Activated T-cell treated with anti-CD3 and anti-CD28 coated beads, Interleukin-2, amount 50 U/mL, for 4 hours (primary cell): ENCODE results near the gene ETS1. TPM values are rescaled to one million over a fixed set of nuclear protein-coding genes. Genes with fewer than 3 reads are reported as not detected.
A peak's percentile ranks its signal among the peaks of the same experiment; 100 is the strongest.

Experiments used
- ATAC-seq, 2 donors: fragments of 200-7000 bp; cut with Tn5 transposase; one replicate each; pipeline ENCODE4 v1.10.0; 2021
- DNase-seq: peaks from one replicate; pipeline ENCODE4 v3.0.0-alpha.2; 2020
- H3K27me3 Mint-ChIP-seq: one replicate; pipeline ENCODE4 v1.8.0; 2021; ENCODE audit warnings: low read depth, mixed read lengths
- H3K36me3 Mint-ChIP-seq: one replicate; pipeline ENCODE4 v1.8.0; 2022; ENCODE audit warnings: mixed read lengths; ENCODE audit not compliant: insufficient read depth
- H3K4me1 Mint-ChIP-seq: one replicate; pipeline ENCODE4 v1.8.0; 2021; ENCODE audit warnings: low read depth, mixed read lengths
- H3K4me3 Mint-ChIP-seq: one replicate; pipeline ENCODE4 v1.8.0; 2021; ENCODE audit warnings: mild to moderate bottlenecking, moderate library complexity, mixed read lengths
- H3K9me3 Mint-ChIP-seq: one replicate; pipeline ENCODE4 v1.8.0; 2021; ENCODE audit warnings: mixed read lengths
- total RNA-seq, 3 donors: library from RNA; stranded (reverse); gene quantifications; one replicate each; pipeline ENCODE4 v1.2.1, GENCODE V29; 2021

The ETS1 gene
- total RNA-seq, 3 donors from 2014 or later, result 246 to 299 (median 258) TPM

- no peaks in the 10 kb centered on the region for H3K27me3 Mint-ChIP-seq
- DNase-seq, result no peak
- ATAC-seq, result no peak
- no peaks in the 10 kb centered on the region for H3K9me3 Mint-ChIP-seq
- H3K4me3 Mint-ChIP-seq, result no peak overlapping the region
- H3K4me1 Mint-ChIP-seq, result peaks cover 55% of the 10 kb centered on the region
- H3K36me3 Mint-ChIP-seq, result no peaks in the 10 kb centered on the region
Measured at GRCh38 chr11:128420265-128420664, 167.1 kb downstream of the ETS1 start.

GRCh38 chr11:128419012-128419767 lies 168.2 kb downstream of the ETS1 start:
- no peaks in the 10 kb centered on the region for H3K36me3 Mint-ChIP-seq
- H3K4me3 Mint-ChIP-seq, result no peak overlapping the region
- ATAC-seq, result no peak

GRCh38 chr11:128417607-128418324 lies 169.6 kb downstream of the ETS1 start:
- Mint-ChIP-seq H3K4me1 (peaks cover 49% of the 10 kb centered on the region), H3K9me3 (no peaks in the 10 kb centered on the region), H3K4me3 (no peak overlapping the region), H3K27me3 (no peaks in the 10 kb centered on the region), H3K36me3 (no peaks in the 10 kb centered on the region)
- DNase-seq (no peak), ATAC-seq (no peak)

More at GRCh38 chr11:128419012-128419767, 168.2 kb downstream of the ETS1 start:
- Mint-ChIP-seq H3K27me3 (no peaks in the 10 kb centered on the region), H3K9me3 (no peaks in the 10 kb centered on the region), H3K4me1 (peaks cover 53% of the 10 kb centered on the region)
- no peak for DNase-seq

GRCh38 chr11:128416976-128417375 lies 170.4 kb downstream of the ETS1 start:
- Mint-ChIP-seq H3K27me3 (no peaks in the 10 kb centered on the region), H3K9me3 (no peaks in the 10 kb centered on the region), H3K36me3 (no peaks in the 10 kb centered on the region), H3K4me1 (peaks cover 48% of the 10 kb centered on the region), H3K4me3 (no peak overlapping the region)
- DNase-seq (no peak), ATAC-seq (no peak)

- Mint-ChIP-seq H3K4me3 (no peak overlapping the region), H3K27me3 (no peaks in the 10 kb centered on the region), H3K9me3 (no peaks in the 10 kb centered on the region), H3K36me3 (no peaks in the 10 kb centered on the region), H3K4me1 (peaks cover 40% of the 10 kb centered on the region)
- ATAC-seq, result no peak
- DNase-seq, result no peak
Measured at GRCh38 chr11:128415539-128415938, 171.8 kb downstream of the ETS1 start.

GRCh38 chr11:128412847-128413791 lies 174.2 kb downstream of the ETS1 start:
- ATAC-seq, result peak in 1 of 2 donors; percentile 32
- Mint-ChIP-seq H3K4me3 (peak overlapping the region; percentile 17), H3K9me3 (no peaks in the 10 kb centered on the region), H3K4me1 (peaks cover 47% of the 10 kb centered on the region), H3K36me3 (no peaks in the 10 kb centered on the region), H3K27me3 (no peaks in the 10 kb centered on the region)
- no peak for DNase-seq

- no peak for ATAC-seq
- Mint-ChIP-seq H3K36me3 (no peaks in the 10 kb centered on the region), H3K4me3 (peak overlapping the region; percentile 2), H3K4me1 (peaks cover 39% of the 10 kb centered on the region), H3K9me3 (no peaks in the 10 kb centered on the region), H3K27me3 (no peaks in the 10 kb centered on the region)
- DNase-seq, result no peak
Measured at GRCh38 chr11:128411812-128412211, 175.5 kb downstream of the ETS1 start.

- ATAC-seq (no peak), DNase-seq (no peak)
- H3K4me3 Mint-ChIP-seq, result no peak overlapping the region
Measured at GRCh38 chr11:128411150-128411549, 176.2 kb downstream of the ETS1 start.

GRCh38 chr11:128409476-128409875 lies 177.9 kb downstream of the ETS1 start:
- Mint-ChIP-seq H3K27me3 (no peaks in the 10 kb centered on the region), H3K4me3 (no peak overlapping the region), H3K9me3 (no peaks in the 10 kb centered on the region), H3K36me3 (no peaks in the 10 kb centered on the region), H3K4me1 (peaks cover 38% of the 10 kb centered on the region)
- DNase-seq, result no peak
- ATAC-seq, result no peak

More at GRCh38 chr11:128411150-128411549, 176.2 kb downstream of the ETS1 start:
- no peaks in the 10 kb centered on the region for H3K36me3 Mint-ChIP-seq
- no peaks in the 10 kb centered on the region for H3K27me3 Mint-ChIP-seq
- no peaks in the 10 kb centered on the region for H3K9me3 Mint-ChIP-seq
- peaks cover 39% of the 10 kb centered on the region for H3K4me1 Mint-ChIP-seq

Other genes starting within 250 kb of the ETS1 start
- 10 to 100 TPM; 18.1 to 22.7 (median 21.7) TPM for gene FLI1, start 106.5 kb upstream of the ETS1 start, total RNA-seq